RPMI7951 (cell line): Measurements from ENCODE around the gene PRKACG. TPM values are rescaled to one million over a fixed set of nuclear protein-coding genes. Genes with fewer than 3 reads are reported as not detected.
A peak's percentile ranks its signal among the peaks of the same experiment; 100 is the strongest.
"Not testable (repeated sequence)": the region's sequence is repeated elsewhere in the genome, so short reads cannot be mapped to it uniquely, and the experiment has no call there.

Experiments
- DNase-seq: peaks from one replicate; pipeline ENCODE4 v3.0.0-alpha.2; 2012; ENCODE audit warnings: low read depth
- total RNA-seq: library from RNA; depleted of rRNA; stranded (reverse); fragments of >200 nt; shearing (Covaris generic); gene quantifications from 2 replicates; pipeline ENCODE4 v1.2.3, GENCODE V29; 2014; rRNA removed

The PRKACG gene
- total RNA-seq, result not detected in 2 replicates

GRCh38 chr9:69014013-69014412, at the start of gene PRKACG:
Gene PRKACG (minus strand): TSS chr9:69014113. CDS start chr9:69014092, 21 bp downstream.
- no peak for DNase-seq

DNA sequence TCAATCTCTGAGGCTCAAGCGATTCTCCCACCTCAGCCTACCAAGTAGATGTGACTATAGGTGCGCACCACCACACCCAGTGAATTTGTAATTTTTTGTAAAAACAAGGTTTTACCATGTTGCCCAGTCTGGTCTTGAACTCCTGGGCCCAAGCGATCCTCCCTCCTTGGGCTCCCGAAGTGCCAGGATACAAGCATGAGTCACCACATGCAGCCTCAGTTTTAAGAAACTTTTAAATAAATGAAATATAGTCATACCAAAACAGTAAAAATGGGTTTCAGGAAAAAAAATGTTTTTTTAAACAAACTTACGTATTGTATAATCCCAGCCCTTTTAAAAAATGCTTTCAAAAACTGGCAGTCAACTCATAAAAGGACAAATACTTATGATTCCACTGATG, 48.3 kb upstream of the PRKACG start:
- no peak for DNase-seq

DNA sequence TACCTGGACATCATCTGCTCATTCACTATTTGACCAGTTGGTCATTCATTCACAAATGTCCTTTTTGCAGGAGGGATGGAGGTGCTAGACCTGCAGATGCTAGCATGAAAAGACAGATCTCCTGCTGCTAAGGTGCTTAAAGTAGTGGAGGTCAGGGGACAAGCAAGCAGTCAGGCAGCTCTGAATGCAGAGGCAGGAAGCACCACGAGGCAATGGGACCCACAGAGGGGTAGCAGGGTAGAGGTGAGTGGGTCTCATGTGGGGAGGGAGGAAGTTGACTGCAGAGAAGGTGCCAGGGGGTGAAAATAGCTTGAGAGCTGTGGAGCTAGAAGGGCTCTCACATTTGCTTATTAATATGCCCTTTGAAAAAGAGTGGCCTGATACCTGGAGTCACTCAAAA, 46.9 kb upstream of the PRKACG start:
- DNase-seq, result no peak

- no peak for DNase-seq
Observed at GRCh38 chr9:69058101-69058500, 44.2 kb upstream of the PRKACG start.

DNA sequence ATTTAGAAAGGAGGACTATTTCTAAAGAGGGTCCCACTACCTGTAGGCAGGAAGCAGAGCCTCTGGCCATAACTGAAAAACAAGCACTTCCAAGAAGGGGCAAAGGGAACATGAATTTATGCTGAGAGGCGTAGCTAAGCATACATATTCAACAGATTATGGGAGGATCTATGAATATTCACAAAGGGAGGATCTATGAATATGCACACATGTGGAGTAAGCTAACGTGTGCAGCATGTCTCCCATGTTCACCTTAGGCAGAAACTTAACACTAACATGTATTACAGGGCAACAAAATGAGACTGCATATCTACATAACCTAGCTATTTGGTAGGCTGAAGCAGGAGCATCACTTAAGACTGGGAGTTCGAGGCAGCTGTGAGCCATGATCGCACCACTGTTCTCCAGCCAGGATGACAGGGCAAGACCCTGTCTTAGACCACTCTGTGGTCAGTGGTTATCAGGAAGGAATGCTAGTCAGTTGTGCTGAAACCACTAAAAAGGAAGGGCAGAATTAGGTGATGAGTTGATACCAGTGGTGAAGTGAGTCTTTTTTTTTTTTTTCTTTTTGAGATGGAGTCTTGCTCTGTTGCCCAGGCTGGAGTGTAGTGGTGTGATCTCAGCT, 42.4 kb upstream of the PRKACG start:
- DNase-seq, result peak; percentile 3

DNA sequence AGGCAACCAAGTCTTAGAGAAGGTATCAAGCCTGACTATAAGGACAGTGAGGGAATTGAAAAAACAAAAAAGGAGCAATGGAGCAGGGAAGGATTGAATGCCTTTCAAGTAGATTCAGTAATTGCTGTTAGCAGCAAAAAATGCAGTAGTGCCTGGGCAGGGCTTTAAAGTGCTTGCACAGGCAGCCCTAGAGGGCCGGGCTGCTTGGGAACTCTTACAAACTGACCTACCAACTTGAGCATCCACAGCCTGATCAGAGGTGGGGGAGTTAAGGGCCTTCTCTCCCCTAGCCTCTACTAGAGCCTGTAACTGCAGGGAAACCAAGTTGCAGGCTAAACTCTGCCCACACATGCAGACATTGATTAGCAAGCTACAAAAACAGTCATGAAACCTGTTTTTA, 41.1 kb upstream of the PRKACG start:
- DNase-seq, result no peak

- DNase-seq, result not testable (repeated sequence)
Observed at GRCh38 chr9:69050936-69051335, 37.0 kb upstream of the PRKACG start.

- no peak for DNase-seq
Observed at GRCh38 chr9:69049094-69049493, 35.2 kb upstream of the PRKACG start.

DNA sequence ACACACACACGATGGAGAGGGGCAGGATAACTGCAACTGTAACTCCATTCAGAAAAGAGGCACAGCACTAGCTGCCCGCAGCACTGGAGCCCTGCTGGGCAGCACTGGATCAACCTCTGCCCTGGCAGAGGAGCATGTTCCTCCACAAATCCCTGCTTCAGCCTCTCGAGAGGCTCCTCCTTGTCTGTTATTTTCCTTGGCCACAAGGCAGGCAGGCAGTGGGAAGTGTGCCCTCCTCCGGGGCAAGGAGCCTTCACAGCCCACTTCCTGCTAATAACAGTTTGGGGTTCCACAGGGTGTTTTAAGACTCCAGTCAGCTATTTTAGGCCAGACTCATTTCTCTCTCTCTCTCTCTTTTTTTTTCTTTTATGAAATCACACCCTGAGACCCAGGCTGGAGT, 33.5 kb upstream of the PRKACG start:
- no peak for DNase-seq

DNA sequence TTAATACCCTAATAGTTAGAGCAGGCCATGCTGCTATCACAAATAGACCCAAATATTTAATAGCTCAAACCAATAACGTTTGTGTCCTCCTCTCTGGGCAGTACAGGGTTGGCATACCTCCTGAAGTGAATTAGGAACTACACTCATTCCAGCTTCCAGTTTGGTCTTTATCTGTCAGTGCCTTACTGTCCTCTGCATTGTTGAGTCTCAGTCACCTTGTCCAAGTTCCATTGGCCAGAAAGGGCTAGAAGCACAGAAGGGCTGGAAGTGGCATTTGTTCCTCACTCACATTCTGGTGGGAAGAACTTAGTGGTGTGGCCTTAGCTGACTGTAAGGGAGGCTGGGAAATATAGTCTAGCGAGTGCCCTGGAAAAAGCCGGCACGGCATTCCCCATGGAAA, 32.8 kb upstream of the PRKACG start:
- no peak for DNase-seq

DNA sequence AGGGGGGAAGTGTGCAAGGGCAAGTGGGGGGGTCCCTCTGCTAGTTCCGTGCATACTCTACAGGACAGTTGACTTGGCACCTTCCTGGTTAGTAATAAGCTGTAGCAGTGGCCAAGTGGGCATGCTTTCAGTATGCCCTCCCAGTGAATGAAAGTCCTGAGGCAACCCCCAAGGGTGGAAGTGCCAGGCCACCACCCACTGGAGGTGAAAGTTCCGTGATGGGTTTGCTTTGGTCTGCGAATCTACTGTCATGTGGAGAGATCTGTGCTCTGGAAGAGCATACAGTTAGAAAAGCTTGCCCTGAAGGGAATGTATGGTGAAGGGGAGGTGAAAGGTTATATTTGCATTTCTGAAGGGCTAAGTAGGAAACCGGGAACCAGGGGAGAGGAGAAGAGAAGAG, 31.9 kb upstream of the PRKACG start:
- DNase-seq, result no peak

DNA sequence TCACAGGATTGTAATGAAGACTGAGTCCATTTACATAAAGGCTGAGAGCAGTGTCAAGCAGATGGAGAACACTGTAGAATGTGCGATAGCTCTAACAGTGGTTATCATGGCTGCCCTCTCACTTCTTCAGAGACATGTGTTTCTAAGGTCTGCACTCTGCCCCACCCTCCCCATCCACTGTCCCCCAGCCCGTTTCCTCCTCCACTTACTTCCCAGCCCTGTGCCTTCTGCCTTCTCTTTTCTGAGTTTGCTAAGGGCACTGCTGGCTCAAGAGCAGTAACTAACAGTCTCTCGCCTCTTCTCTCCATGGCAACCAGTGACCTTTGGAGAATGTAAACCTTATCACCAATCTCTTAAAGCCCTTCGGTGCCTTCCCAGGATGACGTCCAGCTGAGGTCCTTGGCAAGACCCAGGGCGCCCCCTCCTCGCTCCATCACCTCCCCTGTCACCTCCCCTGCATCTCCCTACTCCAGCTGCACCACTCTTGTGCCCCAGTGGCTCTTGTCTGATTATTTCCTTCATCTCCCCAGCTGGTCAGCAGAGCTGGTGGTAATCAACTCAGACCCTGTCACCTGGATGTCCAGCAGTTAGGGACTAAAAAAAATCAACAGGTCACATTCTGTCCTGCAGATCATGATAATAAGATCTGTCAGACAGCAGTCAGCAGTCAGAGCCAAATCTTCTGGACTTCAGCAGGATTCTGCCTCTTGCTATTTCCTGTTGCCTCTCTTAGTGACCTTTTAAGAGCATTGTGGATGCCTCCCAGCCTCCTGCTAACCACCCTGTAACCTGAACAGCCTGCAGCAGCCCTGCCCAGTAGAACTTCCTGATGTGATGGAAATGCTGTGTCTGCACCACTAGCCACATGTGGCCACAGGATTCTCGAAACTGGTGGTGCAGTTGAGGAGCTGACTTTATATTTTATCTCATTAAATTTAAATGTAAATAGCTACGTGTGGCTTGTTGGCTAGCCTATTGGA, 30.6 kb upstream of the PRKACG start:
- DNase-seq, result peak; percentile 45

DNA sequence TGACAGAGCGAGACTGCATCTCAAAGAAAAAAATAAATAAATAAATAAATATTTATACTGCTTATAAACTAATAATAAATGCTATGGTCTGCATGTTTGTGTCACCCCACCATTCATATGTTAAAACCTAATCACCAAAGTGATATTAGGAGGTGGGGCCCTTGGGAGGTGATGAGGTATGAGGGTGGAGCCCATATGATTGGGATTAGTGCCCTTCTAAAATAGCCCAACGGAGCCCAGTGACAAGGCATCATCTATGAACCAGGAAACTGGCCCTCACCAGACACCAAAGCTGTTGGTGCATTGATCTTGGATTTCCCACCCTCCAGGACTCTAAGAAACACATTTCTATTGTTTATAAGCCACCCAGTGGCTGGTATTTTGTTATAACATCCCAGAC, 26.7 kb upstream of the PRKACG start:
- DNase-seq, result no peak

GRCh38 chr9:69036799-69037198, 22.9 kb upstream of the PRKACG start:
- no peak for DNase-seq

- DNase-seq, result no peak
Observed at GRCh38 chr9:69036309-69036708, 22.4 kb upstream of the PRKACG start.

GRCh38 chr9:69035438-69036308, 21.8 kb upstream of the PRKACG start, which contains the start of gene FXN:
Gene FXN (plus strand): TSS chr9:69035752. CDS start chr9:69035783, 31 bp downstream.
- peak; percentile 67 for DNase-seq

- no peak for DNase-seq
Observed at GRCh38 chr9:69034071-69034470, 20.2 kb upstream of the PRKACG start.

GRCh38 chr9:69030851-69031645, 17.1 kb upstream of the PRKACG start:
- no peak for DNase-seq

- DNase-seq, result no peak
Observed at GRCh38 chr9:69029535-69029934, 15.6 kb upstream of the PRKACG start.

DNA sequence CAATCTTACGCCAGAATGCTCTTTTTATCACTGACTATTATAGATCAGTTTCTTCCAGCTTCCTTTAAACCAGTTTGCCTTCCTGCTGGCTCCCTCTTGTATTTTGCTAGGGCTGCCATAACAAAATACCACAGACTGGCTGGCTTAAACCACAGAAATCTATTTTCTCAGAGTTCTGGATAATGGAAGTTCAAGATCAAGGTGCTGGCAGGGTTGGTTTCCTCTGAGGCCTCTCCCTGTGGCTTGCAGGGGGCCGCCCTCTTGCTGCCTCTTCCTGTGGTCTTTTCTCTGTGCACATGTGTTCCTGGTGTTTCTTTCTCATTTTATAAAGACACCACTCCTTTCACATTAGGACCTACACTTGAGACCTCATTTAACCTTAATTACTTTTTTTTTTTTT, 14.8 kb upstream of the PRKACG start:
- DNase-seq, result no peak
